ENCODE measurements around the gene SAT1.

SAT1 gene

GRCh38 chrX:23792861-23793553 lies 10.0 kb downstream of the SAT1 start:
- intact Hi-C loops (cut with DNase I; ENCODE audit: low total_unique reads) = no loop called here

GRCh38 chrX:23795221-23795620 lies 12.2 kb downstream of the SAT1 start:
- Histone ChIP-seq H3K27me3 (no peaks in the 10 kb centered on the region), H3K36me3 (no peaks in the 10 kb centered on the region), H3K4me1 (peaks cover 0 to 14% (median 5%) of the 10 kb centered on the region in 4 donors), H3K9me3 (no peaks in the 10 kb centered on the region), H3K4me3 (no peak overlapping the region), H3K27ac (no peak overlapping the region)
- no peak for DNase-seq
- intact Hi-C loops (cut with DNase I; ENCODE audit: low total_unique reads) = no loop called here
- TF ChIP-seq CTCF (IDR thresholded peaks at IDR 0.05) = no peak

More at GRCh38 chrX:23792861-23793553, 10.0 kb downstream of the SAT1 start:
- Histone ChIP-seq H3K4me3 (no peak overlapping the region), H3K27ac (no peak overlapping the region), H3K4me1 (peaks cover 0 to 14% (median 5%) of the 10 kb centered on the region in 4 donors), H3K9me3 (no peaks in the 10 kb centered on the region), H3K27me3 (no peaks in the 10 kb centered on the region), H3K36me3 (no peaks in the 10 kb centered on the region)
- TF ChIP-seq CTCF (IDR thresholded peaks at IDR 0.05) = no peak
- DNase-seq = no peak

GRCh38 chrX:23797371-23798128 lies 14.6 kb downstream of the SAT1 start:
- Histone ChIP-seq H3K4me3 (no peak overlapping the region), H3K36me3 (no peaks in the 10 kb centered on the region), H3K27me3 (no peaks in the 10 kb centered on the region), H3K4me1 (peaks cover 0 to 14% (median 5%) of the 10 kb centered on the region in 4 donors), H3K27ac (peak overlapping the region in 1 of 2 donors; percentile 28), H3K9me3 (no peaks in the 10 kb centered on the region)
- TF ChIP-seq CTCF (IDR thresholded peaks at IDR 0.05) = no peak
- no peak for DNase-seq
- intact Hi-C loops (cut with DNase I; ENCODE audit: low total_unique reads) = no loop called here

- H3K4me3 ChIP-seq = no peak overlapping the region
- no peak for DNase-seq
- intact Hi-C loops (cut with DNase I; ENCODE audit: low total_unique reads) = no loop called here
- H3K4me1 ChIP-seq = peaks cover 0 to 24% (median 10%) of the 10 kb centered on the region in 4 donors
- no peak overlapping the region for H3K27ac ChIP-seq
- no peaks in the 10 kb centered on the region for H3K27me3 ChIP-seq
- no peaks in the 10 kb centered on the region for H3K9me3 ChIP-seq
- no peaks in the 10 kb centered on the region for H3K36me3 ChIP-seq
- TF ChIP-seq CTCF (IDR thresholded peaks at IDR 0.05) = no peak
These were observed 16.6 kb downstream of the SAT1 start for GRCh38 chrX:23799469-23800065.

- TF ChIP-seq CTCF (IDR thresholded peaks at IDR 0.05) = no peak
- Histone ChIP-seq H3K4me1 (peaks cover 0 to 14% (median 5%) of the 10 kb centered on the region in 4 donors), H3K36me3 (no peaks in the 10 kb centered on the region), H3K27me3 (no peaks in the 10 kb centered on the region), H3K27ac (no peak overlapping the region), H3K9me3 (no peaks in the 10 kb centered on the region), H3K4me3 (no peak overlapping the region)
- intact Hi-C loops (cut with DNase I; ENCODE audit: low total_unique reads) = no loop called here
- DNase-seq = no peak
These were observed 19.5 kb downstream of the SAT1 start for GRCh38 chrX:23802431-23802830.

Data from tibial artery (tissue), 4 donors.